Renal cortex interstitium (tissue), 3 donors: Measurements from ENCODE around the gene MEDAG. TPM values are rescaled to one million over a fixed set of nuclear protein-coding genes. Genes with fewer than 3 reads are reported as not detected.

Experiments
- polyA plus RNA-seq, 3 donors: library from polyadenylated mRNA; unstranded; fragments of 120-200 nt; gene quantifications; one replicate each; pipeline ENCODE4 v1.2.1, GENCODE V29; 2013; ENCODE audit not compliant: insufficient read length in 3 of 3

MEDAG gene
- polyA plus RNA-seq, 3 donors: 0.85 to 1.9 (median 1.2) TPM

Other genes starting within 250 kb of the MEDAG start
- gene ALOX5AP, start 170.7 kb upstream of the MEDAG start, polyA plus RNA-seq: 1 to 10 TPM; 3.2 to 5.4 (median 3.6) TPM
- gene TEX26, start 26.4 kb downstream of the MEDAG start, polyA plus RNA-seq: 1 to 10 TPM in 2 of 3 donors, under 1 TPM in 1; 0.77 to 2.9 (median 1.7) TPM